Neural crest cell (in vitro differentiated cells): ENCODE results near the gene PSMF1. TPM values are rescaled to one million over a fixed set of nuclear protein-coding genes. Genes with fewer than 3 reads are reported as not detected.

Source experiments
- DNase-seq: peaks from one replicate; pipeline ENCODE4 v3.0.0; 2021; ENCODE audit warnings: low read depth, mixed read lengths, low spot score
- H3K27ac Mint-ChIP-seq: one replicate; pipeline ENCODE4 v1.8.0; 2021; ENCODE audit warnings: mild to moderate bottlenecking, mixed read lengths; ENCODE audit not compliant: unreplicated experiment
- H3K27me3 Mint-ChIP-seq: 2 replicates; pipeline ENCODE4 v1.8.0; 2021; ENCODE audit warnings: low read depth, mild to moderate bottlenecking, mixed read lengths
- H3K36me3 Mint-ChIP-seq: 2 replicates; pipeline ENCODE4 v1.8.0; 2021; ENCODE audit warnings: low read depth, mild to moderate bottlenecking, mixed read lengths
- H3K4me1 Mint-ChIP-seq: 2 replicates; pipeline ENCODE4 v1.8.0; 2021; ENCODE audit warnings: mixed read lengths
- H3K4me3 Mint-ChIP-seq: one replicate; pipeline ENCODE4 v1.8.0; 2021; ENCODE audit warnings: mild to moderate bottlenecking, mixed read lengths
- H3K9me3 Mint-ChIP-seq: 2 replicates; pipeline ENCODE4 v1.8.0; 2021; ENCODE audit warnings: mixed read lengths
- total RNA-seq: library from RNA; stranded (reverse); gene quantifications from 2 replicates; pipeline ENCODE4 v1.2.1, GENCODE V29; 2021
- TF ChIP-seq, protein P1 (sequence below): fragments of 200-600 bp; sonication (generic); conservative IDR thresholded peaks from 2 replicates; pipeline ENCODE4 v1.5.0; 2021; ENCODE audit warnings: antibody characterized with exemption, mild to moderate bottlenecking

The PSMF1 gene
- total RNA-seq, 1 donor from 2014 or later: 107 TPM

DNA sequence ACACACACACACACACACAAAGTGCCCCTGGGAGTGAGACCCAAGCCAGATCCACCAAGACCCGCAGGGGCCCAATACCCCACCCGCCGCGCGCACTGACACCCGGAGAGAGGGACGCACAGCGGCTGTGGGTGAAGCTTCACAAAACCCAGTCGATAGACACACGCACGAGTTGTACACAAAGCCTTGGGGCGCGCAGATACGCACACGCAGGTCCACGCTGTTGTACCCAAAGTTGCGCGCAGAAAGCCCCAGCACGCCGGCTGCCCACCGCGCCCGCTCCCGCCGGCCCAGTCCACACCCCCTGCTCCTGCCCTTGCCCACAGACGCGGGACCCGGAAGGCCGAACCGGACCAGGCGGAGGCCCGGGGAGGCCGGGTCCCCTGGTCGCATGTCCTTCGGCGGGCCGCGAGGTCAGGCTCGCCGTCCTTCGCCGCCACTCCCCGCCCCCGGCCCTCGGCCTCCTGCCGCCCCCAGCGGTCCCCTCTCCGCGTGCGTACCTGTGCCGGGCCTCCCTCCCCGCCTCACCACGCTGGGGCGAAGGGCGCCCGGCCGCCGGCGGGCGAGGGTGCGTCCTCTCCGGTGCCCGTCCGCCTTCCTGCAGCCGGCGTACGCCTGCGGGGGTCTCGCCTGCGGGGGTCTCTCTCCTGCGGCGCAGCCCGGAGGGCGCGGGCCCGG, 66.4 kb downstream of the PSMF1 start, which contains the start of gene TMEM74B:
Gene TMEM74B, minus strand, starts transcription at position 344 of the 678 bp plus-strand sequence. CDS start 1,180 bp downstream, outside the sequence.
- Mint-ChIP-seq H3K4me1 (peaks cover 7% of the 10 kb centered on the region), H3K36me3 (no peaks in the 10 kb centered on the region), H3K27ac (no peak within 1 kb of the TSS), H3K9me3 (no peaks in the 10 kb centered on the region), H3K4me3 (peak within 1 kb of the TSS; percentile 84), H3K27me3 (peaks cover 45% of the 10 kb centered on the region)
- TF ChIP-seq, protein P1, sequence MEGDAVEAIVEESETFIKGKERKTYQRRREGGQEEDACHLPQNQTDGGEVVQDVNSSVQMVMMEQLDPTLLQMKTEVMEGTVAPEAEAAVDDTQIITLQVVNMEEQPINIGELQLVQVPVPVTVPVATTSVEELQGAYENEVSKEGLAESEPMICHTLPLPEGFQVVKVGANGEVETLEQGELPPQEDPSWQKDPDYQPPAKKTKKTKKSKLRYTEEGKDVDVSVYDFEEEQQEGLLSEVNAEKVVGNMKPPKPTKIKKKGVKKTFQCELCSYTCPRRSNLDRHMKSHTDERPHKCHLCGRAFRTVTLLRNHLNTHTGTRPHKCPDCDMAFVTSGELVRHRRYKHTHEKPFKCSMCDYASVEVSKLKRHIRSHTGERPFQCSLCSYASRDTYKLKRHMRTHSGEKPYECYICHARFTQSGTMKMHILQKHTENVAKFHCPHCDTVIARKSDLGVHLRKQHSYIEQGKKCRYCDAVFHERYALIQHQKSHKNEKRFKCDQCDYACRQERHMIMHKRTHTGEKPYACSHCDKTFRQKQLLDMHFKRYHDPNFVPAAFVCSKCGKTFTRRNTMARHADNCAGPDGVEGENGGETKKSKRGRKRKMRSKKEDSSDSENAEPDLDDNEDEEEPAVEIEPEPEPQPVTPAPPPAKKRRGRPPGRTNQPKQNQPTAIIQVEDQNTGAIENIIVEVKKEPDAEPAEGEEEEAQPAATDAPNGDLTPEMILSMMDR: no peak
- no peak for DNase-seq

DNA sequence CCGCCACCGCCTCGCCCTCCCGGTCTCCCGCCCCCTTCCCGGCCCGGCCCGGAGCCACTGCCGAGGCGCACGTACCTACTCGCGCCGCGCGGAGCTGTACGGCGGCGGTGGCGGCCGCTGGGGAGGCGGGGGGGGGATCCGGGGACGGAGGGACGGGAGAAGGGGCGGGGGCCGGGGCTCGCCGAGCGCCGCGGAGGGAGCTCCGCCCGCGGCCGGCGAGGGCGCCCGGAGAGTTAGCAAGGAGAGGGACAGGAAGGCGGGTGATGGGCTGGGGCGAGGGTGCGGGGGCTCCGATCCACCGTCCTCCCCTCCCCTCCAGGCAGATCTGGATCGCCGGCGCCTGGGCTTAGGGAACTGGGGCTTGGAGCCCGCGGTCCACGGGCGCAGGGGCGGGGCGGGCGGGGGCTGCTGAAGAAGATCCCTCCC, 66.9 kb downstream of the PSMF1 start:
- no peaks in the 10 kb centered on the region for H3K9me3 Mint-ChIP-seq

DNA sequence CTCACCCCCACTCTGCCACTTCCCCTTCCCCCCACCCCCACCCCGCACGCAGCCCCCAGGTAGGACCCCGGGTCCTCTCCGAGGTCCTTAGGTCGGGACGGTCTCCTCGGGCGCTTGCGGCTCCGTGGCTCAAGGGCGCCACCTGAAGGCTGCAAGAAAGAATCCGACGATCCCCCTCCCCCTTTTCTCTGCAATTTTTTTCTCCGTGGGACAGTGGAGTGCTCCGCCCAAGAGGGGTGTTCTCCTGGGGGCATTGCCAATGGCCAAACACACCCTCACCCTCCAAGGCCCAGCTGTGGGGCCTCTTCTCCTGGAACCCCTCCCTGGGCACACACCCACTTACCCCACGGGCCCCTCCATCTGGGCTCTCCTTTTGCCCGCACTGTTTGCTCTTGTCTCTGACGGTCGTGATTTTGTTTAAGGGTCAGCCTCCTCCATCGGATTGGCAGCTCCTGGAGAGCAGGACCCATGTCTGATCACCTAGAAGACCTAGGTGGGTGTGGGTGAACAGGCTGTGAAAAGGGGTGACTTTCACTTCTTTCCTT, 67.5 kb downstream of the PSMF1 start:
- TF ChIP-seq, protein P1: peak; percentile 75
- Mint-ChIP-seq H3K27me3 (peaks cover 55% of the 10 kb centered on the region), H3K36me3 (no peaks in the 10 kb centered on the region), H3K4me1 (peaks cover 7% of the 10 kb centered on the region), H3K27ac (no peak overlapping the region), H3K4me3 (peak overlapping the region; percentile 53), H3K9me3 (no peaks in the 10 kb centered on the region)
- peak; percentile 62 for DNase-seq

More for the DNA sequence above, 66.9 kb downstream of the PSMF1 start:
- peak; percentile 20 for DNase-seq
- Mint-ChIP-seq H3K27ac (no peak overlapping the region), H3K36me3 (no peaks in the 10 kb centered on the region), H3K4me3 (no peak overlapping the region), H3K4me1 (peaks cover 7% of the 10 kb centered on the region), H3K27me3 (peaks cover 50% of the 10 kb centered on the region)
- TF ChIP-seq, protein P1: no peak

DNA sequence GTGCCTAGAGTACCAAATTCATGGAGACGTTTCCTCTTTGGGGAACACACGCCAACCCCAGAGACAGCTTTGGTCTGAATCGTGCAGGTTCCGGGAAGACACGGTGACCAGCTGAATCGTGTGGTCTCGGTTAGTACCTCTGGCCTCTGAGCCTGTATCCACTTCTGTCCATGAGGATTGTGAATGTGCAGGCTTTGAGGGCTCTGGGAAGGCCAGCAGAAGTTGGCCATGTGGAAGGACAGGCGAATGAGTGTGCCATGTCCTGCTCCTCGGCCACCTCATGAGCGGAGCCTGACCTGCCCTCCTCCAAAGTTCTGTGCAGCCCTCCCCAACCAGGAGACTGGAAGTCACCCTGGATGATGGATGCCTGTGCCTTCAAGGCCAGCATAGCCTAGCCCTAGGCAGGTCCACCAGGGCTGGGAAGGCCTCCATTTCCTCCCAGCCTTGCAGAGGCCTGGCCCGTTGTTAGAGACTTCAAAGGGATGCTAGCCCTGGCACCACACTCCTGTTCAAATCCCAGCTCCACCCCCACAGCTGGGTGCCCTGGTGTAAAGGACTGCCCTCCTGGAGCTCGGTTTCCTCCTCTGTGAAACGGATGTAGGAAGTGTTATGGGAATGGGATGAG, 68.1 kb downstream of the PSMF1 start:
- Mint-ChIP-seq H3K27me3 (peaks cover 59% of the 10 kb centered on the region), H3K9me3 (no peaks in the 10 kb centered on the region), H3K4me1 (peaks cover 7% of the 10 kb centered on the region), H3K4me3 (peak overlapping the region; percentile 53), H3K27ac (no peak overlapping the region), H3K36me3 (no peaks in the 10 kb centered on the region)
- no peak for DNase-seq
- TF ChIP-seq, protein P1: no peak

DNA sequence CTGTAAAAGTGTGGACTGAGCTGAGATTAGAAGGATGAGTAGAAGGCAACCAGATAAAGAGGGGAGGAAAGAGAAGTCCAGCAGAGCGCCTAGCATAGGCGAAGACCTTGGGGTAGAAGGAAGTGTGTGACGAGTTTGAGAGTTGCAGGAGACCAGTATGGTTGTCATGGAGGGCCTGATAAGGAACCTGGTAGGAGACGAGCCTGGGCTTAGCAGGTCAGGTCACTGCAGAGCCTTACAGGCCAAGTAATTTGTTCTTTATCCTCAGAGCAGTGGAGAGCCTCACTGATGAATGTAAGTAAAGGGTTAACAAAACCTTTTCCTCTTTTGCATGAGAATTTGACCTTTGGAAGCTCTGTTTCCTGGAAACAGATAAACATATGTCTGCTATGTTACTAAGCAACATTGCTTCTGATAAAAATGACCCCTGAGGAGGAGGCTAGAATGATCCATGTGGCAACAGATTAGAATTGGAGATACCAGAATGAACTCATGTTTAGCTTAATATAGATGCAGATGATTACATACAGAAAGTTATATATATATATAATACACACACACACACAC, 69.3 kb downstream of the PSMF1 start:
- Mint-ChIP-seq H3K9me3 (no peaks in the 10 kb centered on the region), H3K36me3 (no peaks in the 10 kb centered on the region), H3K4me3 (no peak overlapping the region), H3K27me3 (peaks cover 51% of the 10 kb centered on the region), H3K27ac (no peak overlapping the region), H3K4me1 (peaks cover 7% of the 10 kb centered on the region)
- TF ChIP-seq, protein P1: no peak
- no peak for DNase-seq
